GM19395 (cell line): ENCODE data around the gene NUDT14.

Experiments used
- ATAC-seq: cut with Tn5 transposase; IDR thresholded peaks from one replicate; pipeline ENCODE4 v1.9.1; 2021; ENCODE audit warnings: mild to moderate bottlenecking, moderate library complexity; ENCODE audit not compliant: unreplicated experiment

Gene NUDT14

DNA sequence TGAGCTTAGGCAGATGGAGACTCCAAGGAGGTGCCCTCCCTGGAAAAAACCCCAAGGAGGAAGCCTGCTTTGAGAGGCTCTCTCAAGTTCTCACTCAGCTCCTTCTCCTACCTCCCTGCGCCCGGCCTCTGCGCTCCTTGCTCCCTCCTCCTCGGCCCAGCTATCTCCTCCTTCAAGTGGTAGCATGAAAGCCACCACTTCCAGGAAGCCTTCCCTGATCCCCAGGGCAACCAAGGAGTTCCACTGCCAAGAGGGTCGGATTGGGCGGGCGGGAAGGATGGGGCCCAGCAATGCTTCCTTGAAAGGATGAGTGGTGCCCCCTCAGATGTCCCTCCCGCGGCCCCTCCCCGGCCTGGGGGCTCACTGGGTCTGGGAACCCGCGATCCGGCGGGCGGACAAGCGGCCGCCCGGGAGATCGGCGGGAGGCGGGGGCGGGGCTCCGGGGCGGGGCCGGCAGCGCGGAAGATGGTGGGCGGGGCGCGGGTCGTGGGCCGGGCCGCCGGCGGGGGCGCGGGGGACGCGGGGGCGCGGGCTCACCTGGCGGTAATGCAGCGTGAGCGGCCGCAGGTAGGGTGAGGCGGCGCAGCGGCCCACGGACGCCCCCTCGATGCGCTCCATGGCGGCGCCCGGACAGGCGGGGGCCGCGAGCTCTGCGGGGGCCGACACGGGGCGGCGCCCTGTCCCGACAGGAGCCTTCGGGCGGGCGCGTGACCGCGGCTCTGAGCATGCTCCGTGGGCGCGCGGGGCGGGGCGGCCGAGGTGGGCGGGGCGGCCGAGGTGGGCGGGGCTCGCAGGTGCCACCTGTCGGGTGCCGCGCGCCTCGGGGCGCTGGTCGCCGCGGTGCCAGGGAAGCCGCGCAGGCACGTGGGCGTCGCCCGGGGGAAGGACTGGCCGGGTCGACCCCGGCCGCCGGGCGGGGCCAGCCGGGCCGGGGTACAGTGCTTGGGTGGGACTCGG is at the start of gene NUDT14:
Gene NUDT14, minus strand, starts transcription at position 721 of the 957 bp plus-strand sequence. Its CDS starts 103 bp downstream, at position 618.
- ATAC-seq = no peak

DNA sequence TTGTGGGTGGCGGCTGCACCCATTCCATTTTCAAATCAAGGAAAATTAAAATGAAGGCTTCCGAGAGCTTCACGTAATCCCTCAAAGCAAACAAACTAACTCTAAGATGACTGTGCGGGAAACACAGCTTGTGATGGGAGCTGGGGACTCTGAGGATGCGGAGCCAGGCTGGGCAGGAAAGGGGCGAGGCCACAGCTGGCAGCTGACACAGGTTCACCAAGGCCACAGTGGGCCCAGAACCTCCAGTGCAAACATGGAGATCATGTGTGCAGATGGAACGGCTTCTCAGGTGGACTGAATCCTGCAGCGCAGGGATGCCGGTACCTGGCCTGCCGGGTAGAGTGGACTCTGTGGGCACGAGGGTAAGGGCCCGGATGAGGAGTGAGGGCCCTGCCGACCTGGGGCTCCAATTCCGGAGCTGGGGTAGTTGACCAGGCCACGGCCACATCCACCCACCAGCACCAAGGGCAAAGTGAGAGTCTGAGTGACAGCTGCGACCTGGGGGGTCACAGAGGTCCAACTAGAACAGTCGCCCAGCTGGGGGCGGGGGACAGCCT is 48.1 kb upstream of the NUDT14 start:
- no peak for ATAC-seq

DNA sequence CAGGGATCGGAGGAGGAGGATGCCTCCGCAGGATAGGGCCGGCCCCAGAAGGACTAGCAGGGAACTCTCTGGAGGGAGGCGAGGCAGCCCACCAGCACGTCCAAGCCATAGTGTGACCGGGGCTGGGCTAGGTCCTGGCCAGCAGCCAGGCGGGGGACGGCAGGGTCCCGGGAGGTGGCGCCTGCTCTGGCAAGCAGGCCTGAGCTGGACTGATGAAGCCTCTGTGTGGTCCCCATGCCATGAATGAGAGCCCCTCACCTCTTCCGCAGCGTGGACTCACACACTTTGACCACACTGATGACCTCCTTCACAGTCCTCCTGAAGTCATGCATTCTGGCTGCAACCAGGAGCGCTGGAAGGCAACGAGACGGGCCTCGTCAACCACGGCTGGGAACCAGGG is 47.5 kb upstream of the NUDT14 start:
- ATAC-seq = no peak

DNA sequence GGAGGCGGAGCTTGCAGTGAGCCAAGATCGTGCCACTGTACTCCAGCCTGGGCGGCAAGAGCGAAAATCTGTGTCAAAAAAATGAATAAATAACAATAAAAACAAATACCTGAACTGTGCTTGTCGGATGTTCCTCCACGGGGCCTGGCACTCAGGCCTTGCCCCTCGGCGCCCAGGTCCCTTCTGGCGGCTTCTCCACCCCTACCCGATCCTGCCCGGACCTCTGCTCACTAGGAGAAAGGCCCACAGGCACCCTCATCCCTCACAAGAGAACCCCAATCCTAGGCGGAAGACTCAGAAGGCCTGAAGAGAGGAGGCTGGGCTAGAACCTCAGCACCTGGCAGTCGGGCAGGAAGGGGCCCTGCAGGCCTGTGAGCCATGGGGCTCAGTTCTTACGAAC is 46.2 kb upstream of the NUDT14 start:
- ATAC-seq = no peak

DNA sequence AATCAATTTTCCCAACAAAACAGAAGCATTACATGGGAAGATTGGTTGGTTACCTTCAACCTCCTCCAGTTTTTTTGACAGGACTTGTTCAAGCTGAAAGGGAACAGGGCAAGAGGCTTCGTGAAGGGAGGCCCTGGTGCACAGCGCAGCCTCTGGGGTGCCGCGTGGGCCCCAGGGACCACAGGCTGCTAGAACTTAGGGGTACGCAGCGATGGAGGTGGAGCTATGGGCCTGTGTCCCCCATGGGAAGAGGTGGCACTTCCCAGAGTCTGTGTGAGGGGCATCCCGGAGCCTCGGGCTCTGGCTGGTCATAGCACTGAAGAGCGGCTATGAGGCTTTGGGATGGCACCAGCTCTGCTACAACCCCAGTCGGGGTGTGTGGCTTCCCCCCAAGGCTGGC is 45.1 kb upstream of the NUDT14 start:
- no peak for ATAC-seq

DNA sequence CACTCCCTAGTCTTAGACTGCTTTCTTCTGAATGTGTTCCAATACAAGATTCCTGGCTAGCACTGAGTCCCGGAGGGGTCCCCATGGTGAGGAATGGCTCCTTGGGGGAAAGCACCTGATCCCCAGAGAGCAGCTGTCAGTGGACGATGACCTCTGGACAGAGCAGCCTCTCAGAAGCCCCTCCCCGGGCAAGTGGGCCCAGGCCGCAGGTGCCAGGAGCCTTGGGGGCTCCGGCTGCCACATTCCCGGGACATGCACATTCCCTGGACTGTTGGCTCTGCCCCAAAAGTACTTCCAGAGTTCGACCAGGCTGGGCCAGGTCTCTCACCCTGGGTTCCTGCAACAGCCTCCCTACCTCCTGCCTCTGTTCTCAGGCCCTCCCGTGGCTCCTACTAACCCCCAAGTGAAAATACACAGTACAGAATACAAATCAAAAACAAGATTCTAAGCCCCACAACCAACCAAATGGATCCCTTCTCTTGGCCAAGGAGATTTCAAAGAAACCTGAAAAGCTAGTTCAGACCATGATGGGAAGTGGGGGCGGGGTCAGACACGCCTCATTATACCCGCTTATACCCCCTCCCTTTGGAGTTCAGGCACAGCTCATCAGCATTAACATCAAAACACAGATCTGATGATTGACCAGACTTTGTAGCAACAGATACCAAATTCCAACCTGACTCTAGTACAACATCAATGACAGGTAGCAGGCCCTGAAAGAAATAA is 43.9 kb upstream of the NUDT14 start:
- no peak for ATAC-seq

DNA sequence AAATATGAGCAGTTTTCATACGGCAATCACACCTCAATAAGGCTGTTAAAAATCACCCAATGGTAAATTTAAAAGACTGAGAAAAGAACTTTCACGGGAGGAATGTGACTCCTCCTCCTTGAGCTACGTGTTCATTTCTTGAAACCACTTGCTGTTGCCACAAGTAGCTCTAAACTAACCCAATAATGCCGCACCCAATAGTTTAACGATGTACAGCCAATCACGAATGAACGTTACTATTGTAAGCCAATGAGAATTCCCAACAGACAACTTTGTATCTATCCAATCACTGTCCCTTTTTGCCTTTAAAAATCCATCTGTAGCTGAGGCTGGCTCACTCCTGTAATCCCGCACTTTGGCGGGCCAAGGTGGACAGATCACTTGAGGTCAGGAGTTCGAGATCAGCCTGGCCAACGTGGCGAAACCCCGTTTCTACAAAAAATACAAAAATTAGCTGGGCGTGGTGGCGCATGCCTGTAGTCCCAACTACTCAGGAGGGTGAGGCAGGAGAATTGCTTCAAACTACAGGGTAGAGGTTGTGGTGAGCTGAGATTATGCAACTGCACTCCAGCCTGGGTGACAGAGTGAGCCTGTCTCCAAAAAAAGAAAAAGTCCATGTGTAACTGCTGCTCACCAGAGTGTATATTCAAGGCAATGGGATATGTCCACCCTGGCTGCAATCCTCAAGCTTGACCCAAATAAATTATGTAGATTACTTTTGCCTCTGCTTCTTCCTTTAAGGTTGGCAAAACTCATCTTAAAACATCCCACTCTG is 42.8 kb upstream of the NUDT14 start:
- no peak for ATAC-seq

DNA sequence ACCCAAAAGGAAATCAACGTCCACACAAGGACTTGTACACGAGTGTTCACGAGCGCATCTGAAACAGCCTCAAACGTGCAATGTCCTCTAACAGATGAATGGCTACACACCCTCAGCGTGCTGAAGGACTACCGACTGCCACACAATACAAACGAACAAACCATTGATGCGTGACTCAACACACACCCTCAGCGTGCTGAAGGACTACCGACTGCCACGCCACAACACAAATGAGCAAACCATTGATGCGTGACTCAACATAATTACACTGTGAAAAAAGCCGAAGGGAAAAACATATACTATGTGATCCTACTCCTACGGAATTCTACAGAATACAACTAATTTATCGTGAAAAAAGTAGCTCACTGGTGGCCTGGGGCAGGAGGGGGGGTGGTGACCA is 42.1 kb upstream of the NUDT14 start:
- no peak for ATAC-seq

DNA sequence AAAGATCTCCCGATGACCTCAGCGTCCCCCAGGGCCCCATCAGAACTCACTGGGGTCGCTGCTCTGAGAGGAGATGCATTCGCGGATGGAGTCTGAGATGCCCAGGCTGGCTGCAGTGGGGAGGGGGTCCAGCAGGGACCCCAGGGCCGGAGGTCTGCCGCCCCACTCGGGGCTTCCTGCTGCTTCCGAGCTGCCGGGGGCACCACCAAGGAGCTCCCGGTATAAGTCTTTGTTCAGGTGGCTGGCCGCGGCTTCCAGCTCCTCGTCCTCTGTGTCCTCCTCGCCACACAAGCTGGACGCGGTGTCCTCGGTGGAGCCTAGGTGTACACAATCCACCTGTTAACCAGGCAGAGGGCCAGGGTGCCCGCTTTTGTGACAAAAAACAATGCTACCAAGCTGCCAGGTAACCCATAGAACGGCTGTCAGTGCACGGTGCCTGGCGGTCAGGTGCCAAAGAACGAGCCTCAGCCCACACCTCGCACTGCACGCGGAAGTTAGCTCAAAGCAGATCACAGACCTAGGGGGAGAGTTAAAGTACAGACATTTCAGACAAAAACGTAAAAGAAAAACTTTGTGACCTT is 40.6 kb upstream of the NUDT14 start:
- ATAC-seq = no peak

DNA sequence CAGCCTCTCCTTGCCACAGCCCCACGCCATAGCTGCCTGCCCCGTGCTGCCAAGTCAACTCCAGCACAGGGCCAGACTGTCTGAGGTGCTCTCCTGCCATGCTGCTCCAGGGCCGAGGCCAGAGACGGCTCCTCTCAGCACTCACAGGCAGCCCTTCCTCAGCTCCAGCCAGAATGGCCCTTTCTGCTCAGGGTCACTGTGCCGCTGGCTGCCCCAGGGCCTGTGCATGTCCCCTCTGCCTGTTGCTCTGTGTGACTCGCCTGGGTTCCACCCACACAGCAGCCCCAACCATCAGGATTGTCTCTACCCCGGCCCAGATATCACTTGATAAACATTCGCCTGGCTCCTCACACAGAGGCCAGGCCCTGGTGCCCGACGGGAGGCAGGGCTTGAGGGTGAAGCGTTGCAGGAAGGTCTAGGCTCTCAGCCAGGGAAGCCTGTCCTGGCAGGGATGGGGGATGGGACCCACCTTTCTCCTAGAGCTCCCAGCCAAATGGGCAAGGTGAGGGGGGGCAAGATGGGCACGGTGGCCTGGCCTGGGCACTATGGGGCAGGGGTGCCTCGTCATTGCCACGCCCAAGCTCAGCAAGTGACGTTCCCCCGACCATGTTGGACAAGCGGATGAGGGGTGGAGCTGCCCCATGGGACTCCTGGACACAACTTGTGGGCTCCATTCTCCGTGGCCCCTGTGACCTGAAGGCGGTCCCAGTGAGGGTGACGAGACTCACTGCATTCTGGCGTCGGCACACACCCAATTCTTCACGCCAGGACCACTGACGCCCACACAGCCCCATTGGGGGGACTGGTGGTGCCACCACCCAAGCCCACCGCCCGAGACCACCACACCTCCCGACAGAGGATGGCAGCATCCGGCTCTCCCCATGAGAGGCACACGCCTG is 39.8 kb upstream of the NUDT14 start:
- ATAC-seq = no peak

DNA sequence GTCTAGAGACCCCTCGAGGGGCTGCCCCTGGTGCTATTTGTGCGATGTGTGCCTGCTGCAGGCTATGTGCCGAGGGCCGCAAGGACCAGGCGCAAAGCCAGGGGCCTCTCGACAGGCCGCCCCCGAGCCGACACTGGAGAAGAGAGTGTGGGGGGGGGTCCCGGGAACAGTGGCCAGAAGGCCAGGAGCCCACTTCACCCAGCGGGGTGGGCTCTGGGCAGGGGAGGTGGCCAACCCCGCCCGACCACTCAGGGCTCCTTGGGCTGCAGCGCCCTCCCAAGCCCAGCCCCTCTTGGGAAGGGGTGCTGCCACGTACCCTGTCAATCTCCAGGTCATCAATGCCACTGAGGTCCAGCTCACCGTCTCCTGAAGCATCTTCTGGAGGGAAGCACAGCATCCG is 38.6 kb upstream of the NUDT14 start:
- no peak for ATAC-seq

DNA sequence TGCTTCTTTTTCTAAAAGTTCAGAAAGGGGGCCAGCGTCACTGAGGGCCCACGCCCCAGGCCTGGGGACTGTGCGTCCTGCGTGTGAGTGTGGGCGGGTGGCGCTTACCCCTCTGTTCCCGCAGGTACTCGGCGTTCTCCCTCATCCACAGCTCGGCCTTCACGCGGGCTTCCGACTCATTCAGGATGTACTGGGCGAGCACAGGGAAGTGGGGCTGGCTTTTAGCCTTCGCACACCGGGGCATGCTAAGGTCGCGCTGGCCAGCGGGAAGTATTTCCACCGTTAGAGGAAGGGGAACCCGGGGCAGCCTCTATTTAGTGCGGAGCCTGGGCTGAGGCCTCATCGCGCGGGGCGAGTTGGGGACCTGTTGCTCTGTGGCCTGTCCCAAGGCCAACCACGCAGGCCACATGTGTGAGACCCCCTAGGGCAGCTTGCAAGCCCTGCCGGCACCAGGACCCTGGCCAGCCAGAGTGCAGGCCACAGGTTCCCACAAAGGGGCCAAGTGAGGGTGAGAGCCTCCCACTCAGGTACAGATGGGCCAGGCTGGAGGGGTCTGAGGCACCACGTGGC is 38.0 kb upstream of the NUDT14 start:
- no peak for ATAC-seq

DNA sequence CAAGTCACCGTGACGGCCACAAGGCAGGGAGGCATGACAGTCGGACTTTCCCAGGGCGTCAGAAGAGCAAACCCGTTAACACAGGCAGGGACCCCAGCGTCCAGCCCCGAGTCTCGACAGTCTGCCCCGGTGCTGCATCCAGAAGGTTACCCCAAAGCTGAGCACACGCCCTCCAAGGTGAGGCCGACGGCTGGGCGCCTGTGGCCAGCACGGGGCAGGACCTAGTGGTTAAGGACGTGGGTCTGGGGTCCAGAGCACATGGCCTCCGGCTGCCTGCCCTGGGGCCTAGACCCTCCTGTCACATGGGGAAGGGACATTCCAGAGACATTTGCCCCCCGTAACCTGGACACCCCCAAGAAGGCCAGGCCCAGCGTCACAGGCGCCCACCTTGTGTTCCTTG is 37.5 kb upstream of the NUDT14 start:
- ATAC-seq = no peak

DNA sequence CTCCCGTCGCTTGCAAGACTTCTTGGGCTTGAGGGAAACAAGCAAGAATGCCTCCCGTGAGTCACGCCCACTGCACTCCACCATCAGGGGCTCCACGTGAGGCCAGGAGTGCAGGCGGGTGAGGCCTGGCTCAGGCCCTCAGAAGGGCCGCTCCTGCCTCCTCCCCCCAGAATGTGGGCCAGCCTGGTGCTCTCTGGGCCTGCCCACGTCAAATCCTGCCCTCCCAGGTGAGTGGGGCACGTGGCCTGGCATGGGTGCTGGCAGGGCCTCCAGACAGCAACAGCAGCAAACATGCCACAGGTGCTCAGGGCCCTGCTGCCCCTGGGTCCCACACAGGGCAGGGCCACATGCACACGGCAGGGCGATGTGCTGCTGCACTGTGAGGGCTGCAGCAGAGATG is 36.7 kb upstream of the NUDT14 start:
- ATAC-seq = no peak

DNA sequence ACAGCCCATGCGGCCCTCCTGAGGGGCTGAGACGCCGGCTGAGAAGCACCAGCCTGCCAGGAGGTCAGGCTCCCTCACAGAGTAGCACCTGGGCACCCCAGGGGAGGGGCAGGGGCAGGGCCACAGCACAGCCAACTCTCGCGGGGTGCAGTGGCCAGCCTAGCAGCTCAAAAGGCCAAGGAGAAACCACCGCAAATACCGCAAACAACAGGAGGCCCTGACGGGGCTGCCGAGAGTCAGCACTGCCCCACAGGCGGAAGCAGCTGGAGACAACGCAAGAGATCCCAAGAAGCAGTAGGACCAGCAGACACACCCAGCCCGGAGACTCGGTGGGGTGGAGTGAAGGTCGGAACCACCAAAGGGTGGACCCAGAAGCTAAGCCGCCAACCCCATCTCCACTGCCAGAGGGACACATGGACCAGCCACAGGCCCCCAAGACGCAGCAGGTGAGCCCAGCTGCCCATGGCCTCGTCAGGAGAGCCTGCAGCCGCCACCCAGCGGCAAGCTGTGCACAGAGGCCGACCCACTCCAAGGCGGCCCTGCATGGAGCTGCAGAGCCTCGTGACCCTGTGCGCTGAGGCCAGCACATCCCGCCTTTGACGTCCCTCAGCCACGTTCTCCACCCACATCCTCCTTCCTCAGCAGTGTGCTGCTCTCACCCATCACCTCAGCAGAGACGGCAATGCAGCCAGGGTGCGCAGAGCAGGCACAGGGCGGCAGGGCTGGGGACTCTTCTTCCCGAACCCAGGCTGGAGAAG is 35.6 kb upstream of the NUDT14 start:
- ATAC-seq = no peak

DNA sequence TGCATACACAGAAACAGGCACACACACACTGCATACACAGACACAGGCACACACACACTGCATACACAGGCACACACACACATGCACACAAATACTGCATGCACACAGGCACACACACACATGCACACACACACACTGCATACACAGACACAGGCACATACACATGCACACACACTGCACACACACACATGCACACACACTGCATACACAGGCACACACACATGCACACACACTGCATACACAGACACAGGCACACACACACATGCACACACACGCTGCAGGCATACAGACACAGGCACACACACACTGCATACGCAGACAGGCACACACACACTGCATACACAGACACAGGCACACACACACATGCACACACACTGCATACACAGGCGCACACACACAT is 34.5 kb upstream of the NUDT14 start:
- ATAC-seq = no peak

DNA sequence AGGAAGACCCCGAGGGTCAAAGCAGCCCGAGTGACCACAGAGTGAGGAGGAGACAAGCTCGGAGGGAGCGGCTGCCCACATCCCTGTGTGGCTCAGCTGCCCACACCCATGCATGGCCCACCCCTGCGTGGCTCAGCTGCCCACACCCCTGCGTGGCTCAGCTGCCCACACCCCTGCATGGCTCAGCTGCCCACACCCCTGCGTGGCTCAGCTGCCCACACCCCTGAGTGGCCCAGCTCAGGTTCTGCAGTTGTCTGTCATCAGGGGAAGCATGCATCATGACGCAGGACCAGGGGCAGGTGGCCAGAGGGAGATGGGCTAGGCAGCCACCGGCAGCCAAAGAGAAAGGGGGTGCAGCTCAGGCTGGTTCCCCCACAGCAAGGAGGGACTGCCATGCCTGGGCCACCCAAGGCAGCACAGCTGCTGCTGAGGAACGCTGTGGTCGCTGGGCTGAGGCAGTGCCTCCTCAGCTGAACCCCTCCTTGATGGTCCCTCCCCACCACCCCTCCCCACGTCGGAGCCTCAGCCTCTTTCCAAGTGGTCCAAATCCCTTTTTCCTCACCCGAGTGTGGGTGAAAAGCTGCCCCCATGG is 33.3 kb upstream of the NUDT14 start:
- no peak for ATAC-seq

DNA sequence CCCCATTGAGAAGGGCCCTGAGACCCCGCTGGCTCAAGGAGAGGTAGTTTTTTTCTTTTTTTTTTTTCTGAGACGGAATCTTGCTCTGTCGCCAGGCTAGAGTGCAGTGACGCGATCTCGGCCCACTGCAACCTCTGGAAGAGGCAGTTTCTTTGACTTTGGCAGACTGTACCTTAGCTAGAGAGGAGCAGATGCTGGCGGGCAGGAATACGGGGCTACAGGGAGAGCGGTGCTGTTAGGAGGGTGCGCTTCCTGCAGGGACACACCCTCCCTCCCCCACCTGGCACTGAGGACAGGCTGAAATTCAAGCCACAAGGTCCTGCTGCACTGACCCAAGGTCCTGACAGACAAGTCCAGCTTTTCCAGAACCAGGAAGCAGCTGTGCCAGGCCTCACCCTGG is 32.2 kb upstream of the NUDT14 start:
- ATAC-seq = no peak
